Measurements from ENCODE around the gene GPR146.
"Not testable (repeated sequence)": the region's sequence is repeated elsewhere in the genome, so short reads cannot be mapped to it uniquely, and the experiment has no call there.

GRCh38 chr7:1002445-1002844, 41.9 kb upstream of the GPR146 start:
- not testable (repeated sequence) for TF ChIP-seq CTCF, POLR2A (IDR thresholded peaks at IDR 0.05)
